NCI-H146 treated with DMSO at 0.1 percent for 48 hours (cell line): ENCODE results near the gene ADORA2B.
"Not testable (repeated sequence)": the region's sequence is repeated elsewhere in the genome, so short reads cannot be mapped to it uniquely, and the experiment has no call there.

Source experiments
- DNase-seq: peaks from one replicate; lab custom pipeline; 2025; ENCODE audit not compliant: unreplicated experiment; lab: John Stamatoyannopoulos, UW

Gene ADORA2B

GRCh38 chr17:15979013-15979412 is 34.1 kb downstream of the ADORA2B start:
- DNase-seq = not testable (repeated sequence)

GRCh38 chr17:15981208-15981607 is 36.3 kb downstream of the ADORA2B start:
- no peak for DNase-seq

- DNase-seq = no peak
Observed at GRCh38 chr17:15981646-15982580, 37.0 kb downstream of the ADORA2B start.

GRCh38 chr17:15996322-15996721 is 51.4 kb downstream of the ADORA2B start:
- no peak for DNase-seq

GRCh38 chr17:15998031-15998562 is 53.2 kb downstream of the ADORA2B start:
- no peak for DNase-seq

- DNase-seq = peak; percentile 92
Observed at GRCh38 chr17:15999141-15999973, 54.4 kb downstream of the ADORA2B start, which contains the start of the genes TTC19 and ZSWIM7. Gene TTC19, plus strand, starts transcription at chr17:15999824. Its CDS starts 25 bp downstream, at chr17:15999849. Gene ZSWIM7, minus strand, starts transcription at chr17:15999704. Its CDS starts 110 bp downstream, at chr17:15999594.

- peak; percentile 33 for DNase-seq
Observed at GRCh38 chr17:15999974-16000827, 55.3 kb downstream of the ADORA2B start.

- no peak for DNase-seq
Observed at GRCh38 chr17:16001226-16001897, 56.4 kb downstream of the ADORA2B start.

GRCh38 chr17:16002708-16003260 is 57.9 kb downstream of the ADORA2B start:
- no peak for DNase-seq

- no peak for DNase-seq
Observed at GRCh38 chr17:16003841-16004240, 58.9 kb downstream of the ADORA2B start.

GRCh38 chr17:16005636-16006035 is 60.7 kb downstream of the ADORA2B start:
- DNase-seq = no peak

GRCh38 chr17:16007439-16007838 is 62.5 kb downstream of the ADORA2B start:
- DNase-seq = no peak

- no peak for DNase-seq
Observed at GRCh38 chr17:16013943-16014407, 69.0 kb downstream of the ADORA2B start.

- DNase-seq = no peak
Observed at GRCh38 chr17:16019347-16019746, 74.4 kb downstream of the ADORA2B start.

GRCh38 chr17:16023881-16024280 is 79.0 kb downstream of the ADORA2B start:
- DNase-seq = no peak

GRCh38 chr17:16025202-16025601 is 80.3 kb downstream of the ADORA2B start:
- DNase-seq = no peak
